DMS 273 (cell line): ENCODE results near the gene VRTN.
A peak's percentile ranks its signal among the peaks of the same experiment; 100 is the strongest.

Experiments
- DNase-seq: peaks from one replicate; lab custom pipeline; 2025; ENCODE audit not compliant: unreplicated experiment; lab: John Stamatoyannopoulos, UW

The VRTN gene

DNA sequence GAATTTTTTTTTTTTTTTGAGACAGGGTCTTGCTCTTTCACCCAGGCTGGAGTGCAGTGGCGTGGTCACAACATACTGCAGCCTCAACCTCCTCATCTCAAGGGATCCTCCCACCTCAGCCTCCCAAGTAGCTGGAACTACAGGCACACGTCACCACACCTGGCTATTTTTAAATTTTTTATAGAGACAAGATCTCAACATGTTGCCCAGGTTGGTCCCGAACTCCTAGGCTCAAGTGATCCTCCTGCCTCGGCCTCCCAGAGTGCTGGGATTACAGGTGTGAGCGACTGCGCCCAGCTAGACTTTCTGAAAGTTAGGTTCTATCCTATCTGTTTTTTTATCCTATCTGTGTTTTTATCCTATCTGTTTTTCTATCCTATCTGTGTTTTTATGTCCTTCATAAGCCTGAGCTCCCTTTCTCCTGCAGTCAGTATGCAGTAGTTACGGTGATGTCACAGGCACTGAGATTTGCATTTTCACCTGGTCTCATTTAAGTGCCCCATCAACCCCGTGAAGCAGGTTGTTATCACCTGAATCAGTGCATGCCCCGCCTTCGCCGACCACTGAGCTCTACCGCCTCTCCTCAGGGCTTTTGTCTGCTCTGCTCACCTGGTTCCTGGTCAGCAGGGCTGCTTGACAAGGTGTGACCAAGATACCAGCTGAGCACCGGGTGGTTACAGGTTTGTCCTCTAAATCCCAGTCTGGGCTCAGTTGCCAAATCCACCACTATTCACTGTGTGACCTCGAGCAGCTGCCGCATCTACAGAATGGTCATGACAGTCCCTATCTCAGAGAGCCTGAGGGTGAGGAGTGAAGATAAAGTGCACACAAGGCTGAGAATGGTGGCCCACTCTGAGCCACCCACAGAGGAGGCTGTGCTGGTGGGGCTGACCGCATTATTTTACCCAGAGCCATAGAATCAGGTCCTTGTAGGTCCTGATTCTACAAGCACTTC lies 44.6 kb downstream of the VRTN start:
- DNase-seq = no peak

DNA sequence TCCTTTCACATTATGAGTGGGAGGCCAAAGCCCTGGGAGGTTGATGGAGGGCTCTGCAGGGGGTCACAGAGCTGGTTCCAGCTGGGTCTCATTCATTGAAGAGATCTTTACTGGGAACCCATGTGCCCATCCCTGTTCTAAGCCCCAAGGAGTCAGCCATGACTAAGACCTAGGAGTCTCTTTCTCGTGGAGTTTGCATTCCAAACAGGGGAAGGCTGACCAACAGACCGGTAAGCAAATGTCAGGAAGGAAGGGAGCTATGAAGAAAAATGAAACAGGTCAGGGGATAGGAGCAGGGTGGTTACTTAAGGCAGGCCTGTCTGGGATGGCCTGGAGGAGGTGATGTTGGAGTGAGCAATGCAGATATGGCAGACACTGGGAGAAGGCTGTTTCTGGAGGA lies 46.3 kb downstream of the VRTN start:
- DNase-seq = no peak

DNA sequence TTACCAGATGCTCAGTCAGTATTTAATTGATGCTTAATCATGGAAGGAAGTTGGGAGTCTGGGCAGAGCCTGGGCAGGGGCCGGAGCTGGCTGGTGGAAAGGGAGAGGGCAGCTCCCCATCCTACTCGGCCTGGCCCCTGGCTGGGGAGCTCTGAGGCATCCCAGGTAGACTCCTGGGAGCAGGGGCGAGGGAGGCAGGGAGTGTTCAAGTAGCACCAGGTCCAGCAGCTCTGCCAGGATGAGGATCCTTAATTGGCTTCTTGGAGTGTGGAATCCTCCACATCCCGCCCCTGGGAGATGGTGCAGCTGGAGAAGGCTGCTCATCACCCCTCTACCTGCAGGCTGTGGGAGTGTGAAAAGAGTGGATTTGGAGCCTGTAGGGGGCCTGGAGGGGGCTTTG lies 46.8 kb downstream of the VRTN start:
- no peak for DNase-seq

DNA sequence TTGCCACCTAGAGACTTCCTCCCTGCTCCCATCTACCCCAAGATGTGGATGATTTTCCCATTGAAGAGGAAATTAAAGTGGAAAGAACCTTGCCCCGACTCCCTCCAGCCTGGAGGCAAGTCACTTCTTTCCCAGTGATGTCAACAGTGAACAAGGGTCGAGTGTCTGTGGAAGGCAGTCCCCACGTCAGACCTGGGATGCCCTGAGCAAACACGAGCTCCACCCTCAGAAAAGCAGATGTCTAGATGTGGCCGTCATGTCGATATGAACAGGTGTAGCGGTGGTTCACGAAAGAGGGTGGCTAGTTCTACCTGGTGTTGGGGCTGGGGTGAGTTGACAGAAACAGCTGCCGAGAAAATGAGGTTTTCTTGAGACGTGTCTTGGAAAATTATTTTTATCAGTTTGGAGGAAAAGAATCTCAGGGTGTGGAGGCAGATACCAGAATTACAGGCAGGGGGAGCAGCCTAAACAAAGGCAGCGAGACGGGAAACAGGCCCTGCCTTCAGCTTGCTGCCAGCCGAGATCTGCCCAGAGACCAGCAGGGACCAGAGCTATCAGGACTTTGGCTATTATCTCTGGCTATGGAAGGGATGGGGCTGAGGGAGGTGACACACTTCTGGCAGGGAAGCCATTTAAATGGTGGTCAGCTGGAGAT lies 51.9 kb downstream of the VRTN start:
- DNase-seq = peak; percentile 55

DNA sequence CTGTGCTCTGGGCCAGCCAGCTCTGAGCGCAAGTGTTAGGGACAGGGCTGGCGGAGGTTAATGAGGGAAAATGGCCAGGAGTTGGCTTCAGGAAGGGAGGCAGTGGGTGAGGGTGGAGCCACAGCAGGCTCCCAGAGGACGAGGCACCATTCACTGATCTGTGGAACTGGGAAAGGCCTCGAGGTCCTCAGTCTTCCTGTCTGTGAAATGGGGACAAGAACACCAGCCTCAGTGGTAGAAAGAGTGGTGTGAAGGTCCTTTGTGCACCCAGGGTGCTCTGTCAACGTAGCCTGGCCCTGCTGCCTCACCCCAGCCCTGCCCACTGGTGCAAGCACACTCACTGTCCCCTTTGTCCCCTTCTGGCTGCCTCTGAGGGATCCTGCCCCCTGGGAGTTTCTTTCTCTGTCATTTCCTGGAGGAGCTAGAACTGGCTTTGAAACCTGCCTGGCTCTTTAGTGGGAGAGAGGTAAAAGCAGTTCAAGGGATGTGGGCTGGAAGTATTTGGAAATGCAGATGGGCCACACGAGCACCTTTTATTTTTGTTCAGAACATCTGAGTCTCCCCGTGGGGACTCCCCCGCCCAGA lies 52.7 kb downstream of the VRTN start:
- DNase-seq = no peak

DNA sequence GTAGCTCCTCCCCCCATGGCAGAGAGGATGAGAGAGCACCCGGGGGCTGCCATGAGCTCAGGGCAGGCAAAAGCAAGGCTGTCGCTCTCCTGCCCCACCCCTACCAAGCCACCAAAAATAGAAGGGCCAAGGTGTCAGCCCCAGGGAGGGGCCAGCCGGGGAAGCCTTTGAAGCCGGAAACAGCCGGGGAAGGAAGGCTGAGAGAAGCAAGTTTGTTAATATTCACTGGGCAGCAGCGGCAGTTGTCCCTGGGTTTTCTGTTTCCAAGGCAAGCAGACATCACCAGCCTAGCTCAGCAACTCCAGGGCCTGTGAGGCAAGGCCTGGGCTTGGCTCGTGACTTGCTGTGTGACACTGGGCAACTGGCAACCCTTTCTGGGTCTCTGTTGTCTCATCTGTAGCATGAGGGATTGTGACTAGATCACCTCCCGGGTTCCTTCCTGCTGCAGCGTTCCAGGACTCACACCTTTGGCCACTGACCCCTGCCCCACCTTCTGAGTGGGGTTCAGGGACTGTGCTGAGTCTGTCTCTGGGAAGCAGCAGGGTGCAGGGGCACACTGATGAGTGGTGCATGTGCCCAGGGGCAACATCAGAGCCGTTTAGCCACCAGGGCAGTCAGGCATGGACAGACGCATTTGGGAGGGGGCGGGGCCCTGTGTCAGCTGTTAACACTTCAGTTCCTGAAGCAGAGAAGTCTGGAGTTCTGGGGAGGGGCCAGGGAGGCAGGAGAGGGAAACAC lies 53.4 kb downstream of the VRTN start:
- DNase-seq = peak; percentile 81

DNA sequence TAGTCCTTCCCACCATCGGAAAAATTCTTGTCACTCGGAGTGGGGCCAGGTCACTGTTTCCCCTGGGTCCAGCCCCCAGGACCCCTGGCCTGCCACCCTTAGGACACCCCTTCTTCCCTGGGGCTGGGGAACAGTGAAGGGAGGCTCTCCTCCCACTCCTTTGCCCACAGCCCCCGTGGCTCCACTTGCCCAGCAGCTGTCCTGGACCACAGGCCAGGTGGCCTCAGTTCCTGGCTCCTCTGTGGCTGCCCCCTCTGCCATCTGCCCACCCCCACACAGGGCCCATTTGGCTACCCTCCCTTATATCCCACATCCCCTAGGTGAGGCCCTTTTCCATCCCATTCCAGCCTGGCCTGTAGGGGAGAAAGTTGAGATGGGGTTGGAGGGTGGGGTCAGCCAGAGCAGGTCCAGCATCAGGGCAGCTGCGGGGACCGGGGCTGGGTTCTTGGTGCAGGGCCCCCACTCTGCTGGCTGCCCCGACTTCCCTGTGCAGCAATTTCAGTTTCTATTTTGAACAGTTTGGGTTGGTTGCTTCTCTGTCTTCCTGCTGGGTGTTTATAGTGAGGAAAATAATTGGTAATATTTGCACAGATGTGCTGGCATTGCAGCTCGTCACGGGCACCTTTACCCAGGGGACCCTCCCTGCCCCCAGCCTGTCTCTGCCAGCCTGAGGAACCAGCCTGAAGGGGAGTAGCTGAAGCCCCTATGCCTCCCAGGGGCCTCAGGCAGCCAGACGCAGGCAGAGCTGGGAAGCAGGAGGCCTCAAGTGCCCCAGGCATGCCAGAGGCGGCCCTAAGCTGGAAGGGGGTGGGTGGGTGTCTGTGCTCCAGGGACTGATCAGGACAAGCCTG lies 54.4 kb downstream of the VRTN start:
- DNase-seq = peak; percentile 31

DNA sequence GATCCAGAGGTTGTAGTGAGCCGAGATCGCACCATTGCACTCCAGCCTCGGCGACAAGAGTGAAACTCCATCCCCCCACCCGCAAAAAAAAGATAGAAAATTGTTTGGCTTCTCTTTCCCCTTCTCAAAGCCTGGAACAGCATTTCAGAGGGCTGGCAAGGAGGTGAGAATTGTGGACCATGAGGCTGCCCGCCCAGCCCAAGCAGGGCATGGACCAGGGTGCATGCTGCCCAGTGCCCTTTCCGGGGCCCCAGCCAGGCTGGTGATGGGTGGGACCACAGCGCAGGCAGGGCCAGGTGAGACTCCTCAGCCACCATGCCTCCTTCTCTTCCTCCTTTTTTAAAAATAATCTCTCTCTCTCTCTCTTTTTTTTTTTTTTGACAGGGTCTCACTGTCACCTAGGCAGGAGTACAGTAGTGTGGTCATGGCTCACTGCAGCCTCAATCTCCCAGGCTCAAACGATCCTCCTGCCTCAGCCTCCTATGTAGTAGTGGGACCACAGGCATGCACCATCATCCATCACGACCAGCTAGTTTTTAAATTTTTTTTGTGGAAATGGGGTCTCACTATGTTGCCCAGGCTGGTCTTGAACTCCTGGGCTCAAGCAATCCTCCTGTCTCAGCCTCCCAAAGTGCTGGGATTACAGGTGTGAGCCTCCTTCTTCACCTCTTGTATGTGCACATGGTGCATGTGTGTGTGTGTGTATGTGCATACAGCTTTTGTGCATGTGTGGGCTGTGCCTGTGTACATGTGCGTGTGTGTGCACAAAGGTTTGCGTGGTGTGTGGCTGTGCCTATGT lies 55.5 kb downstream of the VRTN start:
- DNase-seq = no peak

DNA sequence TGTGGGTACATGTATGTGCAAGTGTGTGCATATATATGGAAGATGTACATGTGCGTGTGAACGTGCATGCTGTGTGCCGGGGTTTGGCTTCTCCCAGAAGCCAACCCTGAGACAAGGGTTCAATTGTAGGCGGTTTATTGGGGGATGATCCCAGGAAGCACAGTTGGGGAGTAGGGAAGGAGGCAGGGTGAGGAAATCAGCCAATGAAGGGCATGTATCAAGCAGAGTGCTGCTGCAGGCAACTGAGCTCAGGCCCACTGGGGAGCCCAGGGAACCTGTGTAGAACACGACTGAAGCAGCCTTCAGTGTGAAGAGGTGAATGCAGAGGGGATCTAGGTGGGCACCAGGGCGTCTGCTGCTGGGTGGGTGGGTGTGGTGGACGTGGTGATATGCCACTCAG lies 56.2 kb downstream of the VRTN start:
- DNase-seq = no peak

DNA sequence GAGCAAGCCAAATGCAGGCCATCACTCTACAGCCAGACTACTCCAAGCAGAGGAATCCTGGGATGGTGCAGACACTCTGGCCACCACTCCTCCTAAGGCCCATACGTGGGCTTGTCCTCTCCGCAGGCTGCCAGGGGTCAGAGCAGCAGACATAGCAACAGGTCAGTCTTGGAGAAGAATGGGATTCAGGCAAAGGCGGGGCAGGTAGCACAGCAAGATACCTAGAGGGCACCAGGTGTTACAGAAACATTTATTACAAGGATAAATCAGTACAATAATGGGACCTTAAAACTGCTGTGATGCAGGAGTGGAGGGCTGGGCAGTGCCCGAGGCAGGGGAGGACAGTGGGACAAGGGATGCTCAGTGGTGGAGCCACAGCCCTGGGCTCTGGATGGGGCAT lies 57.4 kb downstream of the VRTN start:
- DNase-seq = no peak

DNA sequence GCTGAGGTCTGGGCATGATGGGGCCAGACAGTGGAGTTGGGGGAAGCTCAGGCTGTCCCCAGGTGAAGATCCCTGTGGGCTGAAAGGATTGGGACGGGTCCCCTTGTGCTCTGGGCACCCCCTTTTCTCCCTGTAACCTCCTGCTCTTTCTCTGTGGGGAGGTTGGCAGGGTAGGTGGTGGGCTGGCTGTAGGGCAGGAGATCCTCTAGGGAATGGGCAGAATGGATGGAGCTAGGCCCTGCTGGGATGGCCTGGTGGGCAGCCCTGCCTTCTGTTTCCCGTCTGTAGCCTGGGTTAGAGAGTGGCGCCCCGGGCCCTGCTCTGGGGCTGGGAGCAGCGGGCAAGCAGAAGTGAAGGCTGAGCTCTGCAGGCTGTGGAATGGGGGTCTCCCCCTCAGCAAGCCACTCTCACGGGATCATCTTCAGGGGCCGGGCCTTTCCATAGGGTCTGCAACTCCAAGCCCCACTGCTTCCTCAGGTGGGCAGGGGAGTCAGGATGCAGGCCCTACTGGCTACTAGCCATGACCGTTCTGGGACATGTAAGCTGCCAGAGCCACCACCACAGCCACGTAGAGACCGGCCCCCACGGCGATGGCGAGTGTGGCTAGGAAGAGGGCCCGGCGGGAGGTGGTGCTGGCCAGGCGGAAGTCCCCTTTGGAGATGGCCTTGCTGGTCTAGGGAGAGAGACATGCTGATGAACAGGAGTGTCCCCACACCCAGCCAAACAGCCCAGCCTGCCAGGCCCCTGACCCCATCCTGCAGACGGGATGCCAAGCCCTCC lies 58.9 kb downstream of the VRTN start:
- no peak for DNase-seq

DNA sequence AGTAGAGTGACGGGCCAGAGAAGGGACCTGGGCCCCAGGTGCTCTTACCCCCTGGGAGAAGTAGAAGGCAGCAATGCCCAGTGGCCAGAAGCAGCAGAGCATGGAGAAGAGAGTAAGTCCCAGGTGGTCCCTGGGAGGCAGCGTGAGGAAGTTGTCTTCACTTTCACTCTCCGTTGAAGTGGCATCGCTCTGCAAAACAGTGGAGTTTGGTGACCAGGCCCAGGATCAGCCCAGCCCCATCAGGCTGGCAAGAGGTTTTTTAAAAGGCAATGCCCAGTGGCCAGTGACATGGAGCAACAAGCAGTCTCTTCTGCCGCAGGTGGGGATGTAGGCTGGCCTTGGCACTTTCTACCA lies 59.5 kb downstream of the VRTN start:
- no peak for DNase-seq

DNA sequence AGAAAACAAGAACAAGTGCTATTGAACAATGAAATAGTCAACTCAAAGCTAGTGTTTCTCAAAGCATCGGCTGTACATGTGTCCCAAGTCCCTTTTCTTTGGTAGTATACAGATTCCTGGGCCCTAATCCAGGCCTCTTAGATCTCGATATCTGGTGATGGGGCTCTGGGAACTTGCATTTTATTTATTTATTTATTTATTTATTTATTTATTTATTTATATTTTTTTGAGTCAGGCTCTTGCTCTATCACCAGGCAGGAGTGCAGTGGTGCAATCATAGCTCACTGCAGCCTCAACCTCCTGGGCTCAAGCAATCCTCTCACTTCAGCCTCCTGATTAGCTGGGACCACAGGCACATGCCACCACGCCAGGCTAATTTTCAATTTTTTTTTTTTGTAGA lies 60.6 kb downstream of the VRTN start:
- DNase-seq = no peak

DNA sequence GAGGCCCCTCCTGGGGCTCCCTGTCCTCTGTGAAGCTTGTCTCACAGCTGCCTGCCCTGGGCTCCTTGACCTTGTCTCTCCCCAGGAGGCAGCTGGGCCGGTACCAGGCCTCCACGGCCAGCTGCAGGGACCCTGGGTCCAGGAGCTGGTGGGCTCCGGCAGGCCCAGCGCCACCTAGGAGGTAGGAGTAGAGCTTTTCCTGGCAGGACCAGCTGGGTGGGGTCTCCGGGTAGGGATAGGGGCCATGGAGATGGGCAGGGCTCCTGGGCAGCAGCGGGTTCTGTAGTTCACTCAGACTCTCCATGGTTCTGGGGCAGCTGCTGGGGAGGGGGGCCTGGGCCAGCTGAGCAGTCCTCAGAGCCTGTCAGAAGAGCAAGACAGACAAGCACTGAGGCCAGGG lies 61.2 kb downstream of the VRTN start:
- DNase-seq = no peak
